ENCODE results near the gene ERC2. TPM values are rescaled to one million over a fixed set of nuclear protein-coding genes. Genes with fewer than 3 reads are reported as not detected.

Gene ERC2
- polyA plus RNA-seq, 5 donors = 1.4 to 3.0 (median 2.1) TPM

DNA sequence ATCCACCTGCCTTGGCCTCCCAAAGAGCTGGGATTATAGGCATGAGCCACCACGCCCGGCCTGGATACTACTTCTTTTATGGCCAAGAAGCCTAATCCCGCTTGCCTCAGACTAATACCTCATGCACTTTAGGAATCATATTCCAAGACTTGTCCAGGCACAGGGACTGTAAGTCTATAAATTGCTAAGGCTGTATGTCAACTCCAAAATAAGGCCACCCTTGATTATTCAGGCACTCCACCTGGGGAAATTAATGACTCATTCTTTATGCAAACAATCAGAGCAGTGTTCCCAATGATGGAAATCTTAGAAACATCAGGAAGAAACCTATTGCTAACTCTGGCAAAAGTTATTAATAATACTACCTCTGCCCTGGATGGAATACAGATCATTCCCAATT lies 98.4 kb downstream of the ERC2 start:
- no peak for DNase-seq

DNA sequence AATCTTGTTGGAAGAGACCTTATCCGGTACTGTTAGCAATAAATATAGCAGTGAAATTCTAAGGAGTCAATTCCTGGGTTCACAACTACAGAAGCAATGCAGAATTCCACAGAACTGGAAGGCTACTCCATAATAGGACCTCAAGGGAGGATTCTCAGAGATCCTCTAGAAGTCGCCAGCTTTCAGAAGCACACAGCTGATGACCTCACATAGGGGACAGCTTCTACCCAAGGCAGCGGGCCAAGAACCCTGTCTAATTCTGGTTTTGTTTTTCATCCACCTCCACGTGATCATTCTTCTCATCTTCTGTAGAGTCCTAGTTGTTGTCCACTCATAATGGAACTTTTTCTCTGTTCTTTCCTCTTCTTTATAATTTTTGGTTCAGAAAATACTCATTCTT lies 99.4 kb downstream of the ERC2 start:
- no peak for DNase-seq

DNA sequence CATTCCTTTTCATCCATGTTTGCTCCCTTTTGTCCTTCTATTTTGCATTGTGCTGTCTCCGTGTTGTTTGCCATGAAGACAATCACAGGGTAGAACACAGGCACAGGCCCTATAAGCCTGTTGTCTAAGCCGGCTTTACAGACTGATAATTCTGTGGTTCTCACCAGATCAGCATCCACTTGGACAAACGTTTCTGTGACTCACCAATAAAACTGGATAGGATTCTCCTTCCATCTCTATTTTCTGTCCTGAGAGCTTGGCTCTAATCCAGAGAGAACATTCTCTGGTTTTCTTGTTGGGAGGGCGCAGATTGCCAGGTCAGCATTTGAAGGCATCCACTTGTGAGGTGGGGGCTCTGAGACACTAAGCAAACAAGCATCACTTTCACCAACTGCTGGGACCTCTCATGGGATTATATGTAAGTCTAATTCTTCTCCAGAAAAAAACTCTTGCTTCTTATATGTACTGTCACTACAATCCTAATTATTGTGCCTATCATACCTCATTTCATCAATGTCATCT lies 101.6 kb downstream of the ERC2 start:
- DNase-seq = no peak

DNA sequence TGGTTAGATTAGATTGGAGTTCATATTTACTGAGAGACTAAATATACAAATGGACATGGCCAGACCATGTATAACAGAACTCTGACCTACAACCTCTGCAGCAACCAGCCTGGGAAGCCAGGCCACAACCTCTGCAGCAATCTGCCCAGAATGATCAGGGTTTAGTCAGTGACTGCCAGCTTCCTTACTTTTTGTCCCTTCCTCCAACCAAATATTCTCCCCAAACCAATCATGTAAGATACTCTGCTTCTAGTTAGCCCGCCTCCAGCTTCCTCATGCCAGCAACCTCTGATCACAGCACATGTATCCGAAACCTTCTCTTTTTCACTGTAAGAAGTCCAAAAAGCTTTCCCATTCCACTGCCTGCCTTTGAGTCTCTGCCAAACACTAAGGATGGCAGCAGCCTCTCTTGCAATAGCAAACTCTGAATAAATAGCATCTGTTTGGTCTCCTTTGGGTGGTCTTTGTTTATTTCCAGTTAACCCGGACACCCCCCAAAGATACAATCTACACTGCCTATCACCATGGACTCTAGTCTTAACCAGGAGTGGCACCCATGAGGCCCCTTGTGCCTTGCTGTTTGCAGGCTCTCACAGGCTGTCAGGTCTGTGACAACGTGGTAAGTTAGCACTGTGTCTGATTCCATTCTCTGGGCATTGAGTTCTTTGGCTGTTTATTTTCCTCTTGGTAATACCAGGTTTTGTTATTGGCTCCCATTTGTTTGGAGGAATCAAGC lies 102.2 kb downstream of the ERC2 start:
- DNase-seq = no peak

- no peak for DNase-seq
Observed at GRCh38 chr3:56364665-56365064, 103.6 kb downstream of the ERC2 start.

DNA sequence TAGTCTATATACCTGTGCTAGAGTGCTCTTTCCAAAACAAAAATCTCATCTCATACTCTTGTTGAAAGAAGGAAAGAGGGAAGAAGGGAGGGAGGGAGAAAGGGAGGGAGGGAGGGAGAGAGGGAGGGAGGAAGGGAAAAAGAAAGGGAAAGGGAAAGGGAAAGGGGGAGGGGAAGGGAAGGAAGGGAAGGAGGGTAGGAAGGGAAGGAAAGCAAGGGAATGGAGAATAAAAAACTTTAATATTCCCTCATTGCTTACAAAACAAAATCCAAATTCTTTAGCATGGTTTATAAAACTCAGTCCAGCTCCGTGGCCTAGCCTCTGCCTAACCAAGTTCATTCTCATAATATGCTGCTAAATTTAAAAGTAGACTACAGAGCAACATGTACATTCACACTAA lies 104.5 kb downstream of the ERC2 start:
- no peak for DNase-seq

DNA sequence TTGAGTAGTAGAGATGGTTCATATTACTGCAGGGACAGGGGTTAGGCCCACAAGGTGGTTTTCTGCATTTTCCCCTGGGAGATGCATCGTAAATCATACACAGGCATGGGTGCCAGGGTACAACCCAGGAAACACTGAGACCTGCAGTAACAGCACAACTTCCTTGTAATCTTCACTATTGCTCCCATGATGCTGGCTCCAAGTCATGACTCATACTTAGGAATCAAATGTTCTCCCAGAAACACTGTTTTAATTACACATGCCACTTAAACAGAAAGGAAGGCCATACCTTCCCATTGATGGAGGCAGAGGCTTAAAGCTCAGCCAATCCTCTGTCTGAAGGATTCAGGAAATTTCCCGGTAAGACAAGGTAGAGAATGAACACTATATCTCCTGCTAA lies 106.5 kb downstream of the ERC2 start:
- no peak for DNase-seq

- no peak for DNase-seq
Observed at GRCh38 chr3:56357266-56357665, 111.0 kb downstream of the ERC2 start.

- no peak for DNase-seq
Observed at GRCh38 chr3:56356808-56357207, 111.5 kb downstream of the ERC2 start.

GRCh38 chr3:56355570-56356185 lies 112.6 kb downstream of the ERC2 start:
- DNase-seq = no peak

- DNase-seq = no peak
Observed at GRCh38 chr3:56351537-56351936, 116.7 kb downstream of the ERC2 start.

DNA sequence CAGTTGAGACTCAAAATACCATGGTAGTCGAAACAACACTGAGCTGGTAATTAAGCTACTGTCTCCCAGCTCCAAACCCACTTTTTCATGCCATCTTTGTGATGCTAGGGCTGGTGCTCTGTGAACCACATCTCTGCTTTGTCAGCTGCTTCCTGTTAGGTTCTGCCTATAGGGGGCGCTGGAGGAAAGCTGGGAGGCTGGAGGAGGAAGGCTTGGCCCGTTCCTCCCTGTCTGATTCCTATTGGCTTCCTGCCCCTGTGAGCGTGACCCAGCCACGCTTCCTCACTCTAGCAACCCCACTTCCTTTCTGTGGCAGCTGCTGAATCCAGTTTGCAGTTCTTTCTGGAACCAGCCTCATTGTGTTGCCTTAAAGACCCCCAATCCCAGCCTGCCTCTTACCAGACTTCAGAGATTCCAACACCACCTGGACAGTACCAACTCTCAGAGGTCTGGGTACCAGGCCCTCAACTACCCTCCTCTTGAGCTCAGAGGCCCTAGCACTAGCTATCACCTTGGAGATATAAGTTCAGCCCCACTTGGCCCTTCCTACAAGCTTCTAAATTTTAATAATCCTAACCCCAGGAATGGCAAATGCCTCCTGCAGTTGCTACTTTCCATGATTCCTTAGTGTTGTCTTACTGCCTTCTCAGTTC lies 120.9 kb downstream of the ERC2 start:
- no peak for DNase-seq

GRCh38 chr3:56342475-56342874 lies 125.8 kb downstream of the ERC2 start:
- DNase-seq = no peak

DNA sequence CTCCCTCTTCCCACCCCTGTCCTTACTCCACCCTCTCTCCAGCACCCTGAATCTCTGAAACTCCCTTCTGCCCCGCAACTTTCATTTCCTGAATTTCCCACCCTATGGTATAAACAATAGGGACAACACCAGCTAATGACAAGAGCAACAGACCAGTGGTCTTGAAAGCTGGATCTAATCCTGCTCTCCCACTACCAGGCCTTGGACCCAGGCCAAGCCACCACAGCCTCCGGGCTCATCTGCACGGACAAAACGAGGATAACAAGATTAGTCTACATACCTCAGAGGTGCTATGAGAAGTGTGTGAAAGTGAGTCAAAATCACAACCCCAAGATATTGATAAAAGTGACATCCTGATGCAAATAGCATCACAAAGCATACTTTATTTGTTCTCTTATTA lies 128.6 kb downstream of the ERC2 start:
- DNase-seq = no peak

GRCh38 chr3:56339244-56339643 lies 129.0 kb downstream of the ERC2 start:
- no peak for DNase-seq

GRCh38 chr3:56336023-56336422 lies 132.2 kb downstream of the ERC2 start:
- DNase-seq = no peak

- DNase-seq = no peak
Observed at GRCh38 chr3:56324473-56324872, 143.8 kb downstream of the ERC2 start.

DNA sequence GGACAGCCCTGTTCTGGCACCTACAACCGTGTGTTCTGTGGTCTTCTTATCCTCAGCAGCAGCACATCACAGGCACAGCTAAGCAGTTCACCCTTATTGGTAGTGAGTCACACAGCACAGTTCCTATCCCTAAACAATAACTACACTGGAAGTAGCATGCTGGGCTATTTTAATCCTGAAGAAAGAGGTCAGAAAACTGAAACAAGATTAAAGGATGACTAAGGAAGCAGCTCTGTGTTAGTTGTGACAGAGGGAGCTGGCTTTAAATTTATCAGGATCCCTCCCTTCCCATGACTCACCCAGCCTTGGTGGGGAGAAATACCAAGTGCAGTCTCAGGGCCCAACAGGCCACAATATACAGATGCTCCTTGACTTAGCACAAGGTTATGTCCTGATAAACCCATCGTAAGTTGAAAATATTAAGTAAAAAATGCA lies 144.3 kb downstream of the ERC2 start:
- no peak for DNase-seq

DNA sequence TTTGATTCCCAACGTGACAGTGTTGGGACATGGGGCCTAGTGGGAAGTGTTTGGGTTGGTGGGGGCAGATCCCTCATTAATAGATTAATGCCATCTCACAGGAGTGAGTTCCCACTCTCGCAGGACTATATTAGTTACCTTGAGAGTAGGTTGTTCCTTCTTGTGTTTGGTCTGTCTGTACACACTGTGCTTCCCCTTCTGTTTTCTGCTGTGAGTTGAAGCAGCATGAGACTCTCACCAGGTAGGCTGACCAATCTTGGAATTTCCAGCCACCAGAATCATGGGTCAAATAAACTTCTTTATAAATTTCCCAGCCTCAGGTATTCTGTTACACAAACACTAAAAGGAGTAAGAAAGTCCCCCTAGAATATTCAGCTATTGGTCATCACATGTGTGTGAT lies 145.4 kb downstream of the ERC2 start:
- no peak for DNase-seq

DNA sequence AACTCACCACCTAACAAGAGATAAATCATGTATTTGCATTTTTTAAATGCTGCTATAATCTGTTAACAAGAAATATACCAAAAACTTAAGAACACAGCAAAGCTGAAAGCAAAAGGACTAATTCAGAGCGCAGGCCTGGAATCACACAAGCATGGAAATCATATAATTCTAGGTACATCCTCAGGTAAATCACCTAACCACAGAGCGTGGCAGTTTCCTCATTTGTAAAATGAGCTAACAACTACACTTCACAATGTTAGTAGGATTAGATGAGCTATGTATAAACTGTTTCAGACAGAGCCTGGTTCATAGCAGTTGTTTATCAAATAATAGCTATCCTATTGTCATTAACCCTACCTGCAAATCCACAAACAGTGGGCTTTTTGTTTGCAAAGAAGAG lies 146.4 kb downstream of the ERC2 start:
- DNase-seq = no peak

DNA sequence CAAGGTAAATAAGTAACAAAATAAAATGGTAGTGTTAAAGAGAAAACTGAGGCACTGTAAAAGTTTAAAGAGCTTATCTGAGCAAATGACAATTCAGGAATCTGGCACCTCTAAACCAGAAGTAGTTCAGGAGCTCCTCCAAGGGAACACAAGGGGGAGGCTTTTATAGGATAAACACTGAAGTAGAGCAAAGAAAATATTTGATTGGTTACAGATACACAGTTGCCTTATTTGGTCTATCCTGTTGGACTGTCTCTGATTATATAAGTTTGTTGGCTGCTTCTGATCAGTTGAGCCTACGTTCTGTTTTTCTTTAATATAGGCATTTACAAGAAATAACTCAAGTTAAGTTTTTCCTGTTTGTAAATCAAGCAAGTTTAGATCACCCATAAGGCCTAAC lies 146.9 kb downstream of the ERC2 start:
- no peak for DNase-seq

DNA sequence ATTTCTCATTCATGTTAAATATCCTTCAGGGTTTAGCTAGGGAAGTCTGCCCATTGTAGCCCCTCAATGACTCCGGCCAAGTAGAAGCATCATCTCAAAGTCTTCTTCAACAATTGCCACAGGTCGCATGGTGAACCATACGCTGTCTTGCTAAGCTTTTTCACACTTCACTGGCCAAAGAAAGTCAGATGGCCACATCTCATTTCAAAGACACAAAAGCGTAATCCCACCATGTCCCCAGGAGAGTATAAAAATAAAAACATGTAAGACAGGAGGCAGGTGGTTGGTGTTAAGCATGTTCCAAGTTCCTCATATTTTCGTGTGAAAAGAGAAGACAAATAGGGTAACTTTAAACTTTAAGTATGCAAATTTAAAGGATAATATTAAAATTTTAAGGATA lies 147.4 kb downstream of the ERC2 start:
- DNase-seq = no peak

- DNase-seq = no peak
Observed at GRCh38 chr3:56318891-56319290, 149.4 kb downstream of the ERC2 start.
